ENCODE measurements around the gene SPAG4.

Gene SPAG4

DNA sequence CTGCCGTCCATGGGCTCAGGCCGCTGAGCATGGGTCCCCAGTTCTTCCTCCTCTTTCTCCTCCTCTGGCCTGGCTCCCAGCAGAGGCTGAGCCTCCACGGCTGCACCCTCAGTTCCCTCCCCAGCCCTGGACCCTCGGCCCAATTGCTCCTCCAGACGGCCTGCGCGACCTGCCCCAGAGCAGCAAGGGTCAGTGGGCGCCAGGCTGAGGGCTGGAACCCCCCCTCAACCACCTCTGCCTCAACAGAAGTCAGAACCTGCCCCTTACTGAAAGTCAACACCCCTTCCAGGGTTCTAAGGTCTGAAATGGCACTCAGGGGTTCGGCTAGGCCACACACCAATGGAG lies 15.9 kb upstream of the SPAG4 start:
- FAIRE-seq, result no peak

- no peak for FAIRE-seq
These were observed 15.2 kb upstream of the SPAG4 start for GRCh38 chr20:35600176-35600992.

GRCh38 chr20:35600993-35601973 lies 14.3 kb upstream of the SPAG4 start:
- no peak for FAIRE-seq

- no peak for FAIRE-seq
These were observed 13.6 kb upstream of the SPAG4 start for GRCh38 chr20:35601990-35602389.

GRCh38 chr20:35602851-35603495 lies 12.7 kb upstream of the SPAG4 start:
- no peak for FAIRE-seq

- FAIRE-seq, result no peak
These were observed 11.8 kb upstream of the SPAG4 start for GRCh38 chr20:35603695-35604448.

DNA sequence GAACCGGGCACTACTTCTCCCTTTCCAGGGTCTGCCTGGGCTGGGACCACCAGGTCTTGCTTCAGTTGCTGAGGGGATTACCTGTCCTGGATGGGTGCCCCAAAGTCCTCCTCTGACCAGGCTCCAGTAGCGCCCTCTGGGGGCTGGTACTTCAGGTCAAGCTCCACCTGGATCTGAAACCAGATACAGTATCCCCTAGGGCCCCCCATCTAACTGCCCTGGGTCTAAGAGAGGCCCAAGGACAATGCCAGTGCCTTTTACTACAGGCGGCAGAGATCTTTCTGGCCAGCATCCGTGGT lies 11.2 kb upstream of the SPAG4 start:
- FAIRE-seq, result no peak

- FAIRE-seq, result no peak
These were observed 9.5 kb upstream of the SPAG4 start for GRCh38 chr20:35606127-35606526.

DNA sequence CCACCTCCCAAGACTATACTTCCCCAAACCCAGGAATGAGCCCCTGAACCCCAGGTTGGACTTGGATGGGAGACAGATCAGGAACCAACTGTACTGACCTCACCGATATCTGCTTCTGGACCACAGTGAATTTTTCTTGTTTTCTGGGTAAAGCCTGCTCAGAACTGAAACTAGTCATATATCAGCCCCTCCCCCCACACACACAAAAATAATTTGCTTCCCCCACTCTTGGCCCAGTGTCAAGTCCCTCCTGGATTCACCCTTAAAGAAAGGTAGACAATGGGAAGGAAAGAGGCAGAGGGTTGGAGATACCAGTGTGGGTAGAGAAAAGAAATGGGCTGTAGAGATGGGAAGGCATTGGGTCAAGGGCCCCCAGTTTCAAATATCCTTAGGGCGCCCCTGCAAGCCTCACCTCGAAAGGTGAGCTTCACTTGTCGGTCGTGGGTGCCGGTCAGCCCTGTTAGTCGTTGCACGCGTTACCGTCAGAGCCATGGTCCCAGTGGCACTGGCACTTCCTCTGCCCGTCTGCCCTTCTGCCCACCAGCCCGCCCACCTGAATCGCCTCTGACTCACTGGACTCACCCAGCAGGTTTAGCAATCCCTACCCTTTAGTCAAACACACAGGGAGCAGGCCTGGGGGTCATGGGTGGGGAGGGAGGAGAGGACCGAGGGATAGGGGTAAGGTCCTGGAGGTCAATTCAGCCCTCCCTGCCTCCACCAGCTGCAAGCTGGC lies 8.5 kb upstream of the SPAG4 start:
- FAIRE-seq, result no peak

- no peak for FAIRE-seq
These were observed 4.7 kb upstream of the SPAG4 start for GRCh38 chr20:35610833-35611427.

- FAIRE-seq, result no peak
These were observed 4.1 kb upstream of the SPAG4 start for GRCh38 chr20:35611482-35611881.

DNA sequence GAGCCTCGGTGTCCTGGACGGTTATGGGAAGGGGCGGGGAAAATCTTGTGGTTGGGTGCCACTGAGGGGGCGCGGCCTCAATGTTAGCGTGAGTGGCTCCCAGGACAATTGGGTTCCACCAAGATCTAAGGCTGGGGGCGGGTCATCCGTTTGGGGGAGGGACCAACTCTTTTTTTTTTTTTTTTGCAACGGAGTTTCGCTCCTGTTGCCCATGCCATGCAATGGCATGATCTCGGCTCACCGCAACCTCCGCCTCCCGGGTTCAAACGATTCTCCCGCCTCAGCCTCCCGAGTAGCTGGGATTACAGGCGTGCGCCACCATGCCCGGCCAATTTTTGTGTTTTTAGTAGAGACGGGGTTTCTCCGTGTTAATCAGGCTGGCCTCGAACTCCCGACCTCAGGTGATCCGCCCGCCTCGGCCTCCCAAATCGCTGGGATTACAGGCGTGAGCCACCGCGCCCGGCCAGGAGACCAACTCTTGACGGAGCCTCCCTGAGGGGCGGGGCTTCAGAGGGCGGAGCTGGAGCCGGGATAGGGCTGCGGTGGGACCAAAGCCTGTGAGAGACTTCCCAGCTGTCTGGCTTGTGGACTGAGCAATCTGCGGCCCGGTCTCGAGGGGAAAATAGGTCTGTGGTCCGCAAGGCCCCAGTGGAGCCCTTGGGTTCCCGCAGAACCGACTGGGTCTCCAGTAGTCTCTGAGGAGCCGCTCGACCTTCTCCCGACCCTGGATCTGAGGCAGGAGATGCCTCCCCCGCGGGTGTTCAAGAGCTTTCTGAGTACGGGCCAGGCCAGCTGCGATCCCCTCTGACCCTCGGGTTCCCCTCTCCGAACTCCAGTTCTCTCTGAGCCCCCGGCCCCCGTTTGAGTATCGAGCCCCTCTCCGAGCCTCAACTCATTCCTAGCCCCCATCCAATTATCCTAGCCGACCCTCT lies 1.1 kb downstream of the SPAG4 start:
- FAIRE-seq, result peak; percentile 92

DNA sequence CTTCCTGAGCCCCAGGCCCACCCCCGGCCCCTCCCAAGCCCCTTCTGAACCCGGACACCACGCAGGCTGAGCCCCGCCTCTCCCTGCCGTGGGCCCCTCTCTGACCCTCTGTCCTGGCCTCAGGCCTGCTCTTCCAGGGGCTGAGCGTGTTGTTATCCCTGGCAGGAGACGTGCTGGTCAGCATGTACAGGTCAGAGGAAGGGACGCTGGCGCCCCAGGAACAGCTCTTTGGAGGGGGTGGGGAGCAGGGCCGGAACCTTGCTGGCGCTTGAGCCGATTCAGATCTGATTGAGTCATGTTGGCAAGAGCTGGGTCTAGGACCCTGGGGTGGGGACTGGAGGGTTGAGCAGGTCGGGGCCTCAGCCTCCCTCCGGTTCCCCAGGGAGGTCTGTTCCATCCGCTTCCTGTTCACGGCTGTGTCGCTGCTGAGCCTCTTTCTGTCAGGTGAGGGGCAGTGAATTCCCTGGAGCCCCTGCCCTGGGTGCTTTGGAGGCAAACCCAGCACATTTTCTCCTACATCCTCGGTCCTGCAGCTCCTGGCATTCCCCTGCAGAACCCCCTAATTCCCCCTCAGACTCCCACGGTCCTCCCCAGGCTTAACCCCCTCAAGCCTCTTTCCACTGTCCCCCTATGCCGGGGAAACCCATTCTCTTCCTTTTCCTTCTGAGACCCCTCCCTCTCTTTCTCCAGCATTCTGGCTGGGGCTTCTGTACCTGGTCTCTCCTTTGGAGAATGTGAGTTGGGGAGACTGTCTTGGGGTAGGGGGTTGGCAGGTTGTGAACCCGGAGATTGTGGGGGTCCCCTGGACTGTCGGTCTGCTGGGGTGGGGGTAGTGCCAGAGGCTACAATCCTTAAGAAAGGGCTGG lies 2.0 kb downstream of the SPAG4 start:
- FAIRE-seq, result no peak

GRCh38 chr20:35618263-35619131 lies 2.9 kb downstream of the SPAG4 start:
- FAIRE-seq, result no peak

GRCh38 chr20:35619196-35620095 lies 3.8 kb downstream of the SPAG4 start:
- peak; percentile 96 for FAIRE-seq

GRCh38 chr20:35620818-35621559 lies 5.4 kb downstream of the SPAG4 start:
- FAIRE-seq, result no peak

GRCh38 chr20:35621560-35621946 lies 5.9 kb downstream of the SPAG4 start:
- no peak for FAIRE-seq
